22Rv1 (cell line): Measurements from ENCODE around the gene CPA1.

Experiments
- CTCF ChIP-seq: fragments of 450-650 bp; IDR thresholded peaks from 2 replicates; pipeline ENCODE4 v1.5.1; 2017; ENCODE audit warnings: mild to moderate bottlenecking
- ZFX ChIP-seq: fragments of 450-650 bp; IDR thresholded peaks from 2 replicates; pipeline ENCODE4 v1.6.1; 2017; ENCODE audit warnings: antibody characterized with exemption, borderline replicate concordance

DNA sequence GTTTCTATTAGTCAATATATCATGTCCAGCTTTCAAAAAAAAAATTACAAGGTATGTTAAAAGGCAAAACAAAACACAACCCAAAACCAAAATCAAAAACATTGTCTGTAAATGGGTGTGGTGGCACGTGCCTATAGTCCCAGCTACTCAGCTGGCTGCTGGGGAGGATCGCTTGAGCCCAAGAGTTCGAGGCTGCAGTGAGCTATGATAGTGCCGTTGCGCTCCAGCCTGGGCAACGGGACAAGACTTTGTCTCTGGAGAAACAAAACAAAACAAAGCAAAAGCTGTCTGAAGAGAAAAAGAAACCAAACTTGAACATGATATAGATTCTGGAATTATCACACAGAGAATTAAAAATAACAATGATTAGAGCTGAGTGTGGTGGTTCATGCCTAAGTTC lies 46.0 kb upstream of the CPA1 start:
- TF ChIP-seq CTCF = no peak
- TF ChIP-seq ZFX = no peak
